ENCODE measurements around the gene QRFPR.

DNA sequence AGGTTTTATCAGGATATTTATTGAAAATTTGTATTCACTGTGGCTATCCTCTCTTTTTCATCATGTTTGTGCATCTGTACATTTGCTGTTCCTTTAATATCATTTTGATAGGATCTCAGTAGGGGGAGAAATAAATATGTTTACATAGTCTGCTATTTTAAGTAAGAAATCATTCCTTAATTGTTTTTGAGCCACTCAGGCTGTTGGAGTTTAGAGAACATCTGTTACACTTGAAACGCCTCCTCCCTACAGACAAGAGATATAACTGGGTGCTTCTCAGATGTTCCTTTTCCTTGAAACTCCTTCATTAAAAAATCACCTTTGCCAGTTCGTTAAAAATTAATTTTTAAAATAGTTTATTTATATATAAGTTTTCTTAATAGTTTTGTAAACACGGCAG is 59.4 kb downstream of the QRFPR start:
- TF ChIP-seq CTCF (IDR thresholded peaks at IDR 0.05) (no peak), POLR2A (IDR thresholded peaks at IDR 0.05) (no peak), POLR2AphosphoS5 (IDR thresholded peaks at IDR 0.05) (no peak), EP300 (IDR thresholded peaks at IDR 0.05) (no peak)

All from gastroesophageal sphincter (tissue), 3 donors.